Endometrial microvascular endothelial cells (primary cell): ENCODE data around the gene MGAT5B. TPM values are rescaled to one million over a fixed set of nuclear protein-coding genes. Genes with fewer than 3 reads are reported as not detected.
"Not testable (repeated sequence)": the region's sequence is repeated elsewhere in the genome, so short reads cannot be mapped to it uniquely, and the experiment has no call there.

ENCODE experiments used
- in situ Hi-C: cut with HindIII; loops from 2 replicates; pipeline ENCODE4 v1.10.0; 2017; ENCODE audit warnings: low sequenced_read_pairs, low pct_unique_long_range_greater_than_20kb; ENCODE audit errors: inconsistent ontology term
- total RNA-seq: library from RNA; depleted of rRNA; stranded (reverse); fragments of >200 nt; gene quantifications from one replicate; pipeline ENCODE4 v1.2.3, GENCODE V29; 2015; ENCODE audit errors: inconsistent ontology term

Gene MGAT5B
- total RNA-seq: 0.56 TPM

DNA sequence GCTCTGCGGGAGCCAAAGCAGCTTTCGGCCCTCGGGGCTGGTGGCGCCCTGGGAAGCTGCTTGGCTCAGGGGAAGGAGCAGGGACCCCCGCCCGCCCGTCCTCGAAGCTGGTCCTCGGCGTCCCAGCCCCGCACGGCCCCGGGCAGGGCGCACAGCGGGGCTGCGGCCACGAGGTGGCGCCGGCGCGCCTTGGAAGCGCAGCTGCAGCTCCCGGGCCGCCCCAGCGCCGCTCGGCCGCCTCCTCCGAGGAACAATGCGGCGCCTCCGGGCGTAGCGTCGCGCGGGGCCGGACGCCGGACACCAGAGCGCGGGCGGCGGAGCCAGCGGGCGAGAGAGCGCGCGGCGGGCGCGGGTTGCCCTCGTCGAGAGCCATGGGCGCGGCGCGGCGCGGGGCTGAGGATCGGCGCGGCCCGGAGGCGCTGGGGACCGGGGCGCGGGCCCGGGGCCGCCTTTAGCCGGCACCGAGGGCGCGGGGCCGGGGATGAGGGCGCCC lies at the start of gene MGAT5B:
Gene MGAT5B, plus strand, starts transcription at position 229 of the 493 bp plus-strand sequence. CDS start 626 bp downstream, outside the sequence.
- in situ Hi-C loops: no loop called here

GRCh38 chr17:76820039-76820438 lies 48.2 kb upstream of the MGAT5B start:
- in situ Hi-C loops: no loop called here

GRCh38 chr17:76820561-76820960 lies 47.6 kb upstream of the MGAT5B start:
- in situ Hi-C loops: no loop called here

GRCh38 chr17:76822184-76822778 lies 45.9 kb upstream of the MGAT5B start:
- in situ Hi-C loops: no loop called here

- in situ Hi-C loops: no loop called here
Measured at GRCh38 chr17:76824093-76824492, 44.1 kb upstream of the MGAT5B start.

GRCh38 chr17:76826330-76827068 lies 41.7 kb upstream of the MGAT5B start:
- in situ Hi-C loops: no loop called here

DNA sequence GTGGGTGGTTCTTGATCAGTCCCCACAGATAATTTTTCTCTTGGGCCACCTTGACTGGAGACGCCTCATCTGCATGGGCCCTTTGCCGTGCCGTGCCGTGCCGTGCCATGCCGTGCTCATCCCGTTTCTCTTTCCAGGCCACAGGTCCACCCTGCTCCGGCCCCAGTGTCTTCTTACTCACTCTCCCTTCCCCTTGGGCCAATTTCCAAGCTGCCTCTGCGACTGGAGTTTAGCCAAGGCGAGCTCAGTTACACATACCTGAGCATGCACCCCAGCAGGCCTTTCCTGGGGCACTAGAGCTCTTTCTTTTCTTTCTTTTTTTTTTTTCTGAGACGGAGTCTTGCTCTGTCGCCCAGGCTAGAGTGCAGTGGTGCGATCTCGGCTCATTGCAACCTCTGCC lies 40.5 kb upstream of the MGAT5B start:
- in situ Hi-C loops: no loop called here

GRCh38 chr17:76830987-76831715 lies 37.1 kb upstream of the MGAT5B start:
- in situ Hi-C loops: no loop called here

- in situ Hi-C loops: no loop called here
Measured at GRCh38 chr17:76833034-76833644, 35.1 kb upstream of the MGAT5B start.

- in situ Hi-C loops: no loop called here
Measured at GRCh38 chr17:76833747-76834146, 34.5 kb upstream of the MGAT5B start.

- in situ Hi-C loops: no loop called here
Measured at GRCh38 chr17:76834870-76835269, 33.3 kb upstream of the MGAT5B start.

GRCh38 chr17:76840443-76840767 lies 27.8 kb upstream of the MGAT5B start:
- in situ Hi-C loops: no loop called here

DNA sequence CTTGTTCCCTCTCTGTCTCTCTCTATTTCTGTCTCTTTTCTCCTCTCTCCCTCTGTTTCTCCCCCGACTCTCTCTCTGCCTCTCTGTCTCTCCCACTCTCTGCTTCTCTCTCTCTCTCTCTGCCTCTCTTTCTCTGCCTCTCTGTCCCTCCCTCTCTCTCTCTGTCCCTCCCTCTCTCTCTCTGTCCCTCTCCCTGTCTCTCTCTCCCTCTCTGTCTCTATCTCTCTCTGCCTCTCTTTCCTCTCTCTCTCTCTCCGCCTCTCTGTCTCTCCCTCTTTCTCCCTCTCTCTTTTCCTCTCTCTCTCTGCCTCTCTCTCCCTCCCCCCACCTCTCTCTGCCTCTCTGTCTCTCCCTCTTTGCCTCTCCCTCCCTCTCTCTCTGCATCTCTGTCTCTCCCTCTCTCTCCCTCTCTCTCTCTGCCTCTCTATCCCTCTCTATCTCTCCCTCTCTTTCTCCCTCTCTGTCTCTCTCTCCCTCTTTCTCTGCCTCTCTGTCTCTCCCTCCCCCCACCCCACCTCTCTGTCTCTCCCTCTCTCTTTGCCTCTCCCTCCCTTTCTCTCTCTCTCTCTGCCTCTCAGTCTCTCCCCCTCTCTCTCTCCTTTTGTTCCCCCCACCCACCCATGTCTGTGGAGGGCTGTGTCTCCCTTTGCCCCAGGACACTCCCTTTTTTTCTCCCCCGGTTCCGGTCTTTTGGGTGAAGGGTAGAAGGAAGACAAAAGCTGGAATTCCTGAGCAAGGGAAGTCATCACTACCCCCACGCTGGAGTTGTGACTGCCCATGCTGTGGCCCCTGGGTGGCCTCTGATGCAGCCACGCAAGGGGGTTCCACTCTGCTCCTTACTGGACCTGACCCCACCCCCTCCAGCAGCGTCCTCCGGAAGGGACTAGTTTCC lies 27.1 kb upstream of the MGAT5B start:
- in situ Hi-C loops: no loop called here

- in situ Hi-C loops: no loop called here
Measured at GRCh38 chr17:76841776-76842405, 26.3 kb upstream of the MGAT5B start.

GRCh38 chr17:76843068-76843467 lies 25.1 kb upstream of the MGAT5B start:
- in situ Hi-C loops: not testable (repeated sequence)

DNA sequence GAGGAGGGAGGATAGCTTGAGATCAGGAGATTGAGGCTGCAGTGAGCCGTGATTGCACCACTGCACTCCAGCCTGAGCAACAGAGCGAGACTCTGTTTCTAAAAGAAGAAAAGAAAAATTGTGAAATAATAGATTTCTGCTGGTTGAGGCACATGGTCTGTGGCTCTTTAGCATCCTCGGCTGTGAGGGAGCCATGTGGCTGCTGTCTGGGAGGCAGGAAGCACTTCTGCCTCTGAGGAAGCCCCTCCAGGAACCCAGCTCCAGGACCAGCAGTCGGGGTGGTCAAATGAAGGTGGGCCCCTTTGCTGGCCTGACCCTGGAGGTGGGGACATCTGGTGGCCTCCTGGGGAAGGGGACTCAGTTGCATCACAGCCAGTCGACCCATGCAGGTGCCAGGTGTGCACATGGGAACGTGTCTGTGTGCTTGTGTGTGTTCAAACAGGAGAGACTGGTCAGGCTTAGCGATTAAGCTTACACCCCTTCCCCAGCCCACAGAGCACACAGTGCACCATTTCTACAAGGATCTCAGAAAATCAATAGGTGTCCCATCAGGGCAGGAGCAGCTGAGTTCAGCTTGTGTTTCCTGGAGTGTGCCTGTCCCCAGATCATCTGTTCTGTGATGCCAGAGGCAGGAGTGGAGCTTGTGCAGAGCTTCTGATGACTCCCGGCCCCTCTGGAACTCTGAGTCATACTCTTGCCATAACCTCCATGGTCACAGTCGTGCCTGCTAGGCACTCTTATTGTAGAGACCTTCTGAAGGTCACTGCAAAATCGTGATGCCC lies 24.3 kb upstream of the MGAT5B start:
- in situ Hi-C loops: no loop called here

DNA sequence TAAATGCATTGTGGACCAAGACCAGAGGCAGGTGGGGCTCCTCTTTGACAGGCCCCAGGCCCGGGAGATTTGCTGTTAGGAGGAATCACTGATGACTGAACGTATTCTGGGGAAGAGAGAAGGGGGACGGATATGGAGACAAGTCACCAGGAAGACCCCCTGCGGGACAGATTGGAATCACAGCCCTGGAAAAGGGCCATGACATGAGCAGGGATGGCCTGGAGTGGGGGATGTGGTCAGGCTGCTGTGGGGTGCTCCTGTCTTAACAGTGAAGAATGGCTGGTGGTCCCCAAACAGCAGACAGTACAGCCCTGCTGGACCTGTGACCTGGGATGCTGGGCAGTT lies 23.7 kb upstream of the MGAT5B start:
- in situ Hi-C loops: no loop called here

- in situ Hi-C loops: no loop called here
Measured at GRCh38 chr17:76844846-76845245, 23.4 kb upstream of the MGAT5B start.
